GM12891 (cell line): ENCODE results near the gene TEX9.

Source experiments
- POLR2A ChIP-seq: IDR thresholded peaks from 2 replicates; pipeline ENCODE4 v1.6.1; 2011; ENCODE audit warnings: low read depth, low read length, control low read depth
- POLR2AphosphoS5 ChIP-seq: IDR thresholded peaks from 2 replicates; pipeline ENCODE4 v1.6.1; 2011; ENCODE audit warnings: low read depth, low read length, control low read depth
- POU2F2 ChIP-seq: IDR thresholded peaks from 2 replicates; pipeline ENCODE4 v1.6.1; 2011; ENCODE audit warnings: low read depth, mild to moderate bottlenecking, control low read depth, low read length, moderate library complexity

- TF ChIP-seq POLR2A = no peak
- no peak for TF ChIP-seq POU2F2
- no peak for TF ChIP-seq POLR2AphosphoS5
Observed at GRCh38 chr15:56353740-56354139, 11.5 kb upstream of the TEX9 start.
